ENCODE measurements around the gene MRPL37. TPM values are rescaled to one million over a fixed set of nuclear protein-coding genes. Genes with fewer than 3 reads are reported as not detected.

The MRPL37 gene
- total and polyA plus RNA-seq, 2 of the 8 experiments (the other 6 are each of a cell fraction or from before 2014, with no cell fraction given): 45.5 to 126 TPM

GRCh38 chr1:54172614-54173599, 27.1 kb upstream of the MRPL37 start:
- ChIA-PET CTCF (ENCODE audit: partially characterized antibody) (interaction anchor here (0.6 to 3.3 kb wide), 7 partner anchors 9 to 623 kb away, joined by 3 to 13 read pairs (median 5); no protein-coding TSS in a partner anchor), POLR2A (ENCODE audit: partially characterized antibody) (interaction anchor here (1.3 to 1.4 kb wide), 3 partner anchors 8 to 38 kb away, joined by 3 read pairs; no protein-coding TSS in a partner anchor)
- 95% methylated on average over 10 of the region's 10 CpGs; no CpG with 5 or more reads in 1 of the 2 experiments for WGBS, 2 experiments (ENCODE audit: extremely low coverage in 1 of 2, insufficient coverage in 1 of 2, insufficient read length in 1 of 2, insufficient replicate concordance in 2 of 2, low coverage in 1 of 2, low lambda C conversion rate in 2 of 2, missing lambda C conversion rate in 1 of 2)
- TF ChIP-seq RAD21 (IDR thresholded peaks at IDR 0.05 in 1 of 2, conservative IDR thresholded peaks at IDR 0.05 in 1 of 2; ENCODE audit: low read depth in 2 of 2, low read length in 2 of 2) (no peak), SIX5 (IDR thresholded peaks at IDR 0.05; ENCODE audit: low read depth, low read length) (no peak), TBP (IDR thresholded peaks at IDR 0.05; ENCODE audit: low read depth, low read length) (no peak), SAP30 (IDR thresholded peaks at IDR 0.05; ENCODE audit: insufficient read depth, insufficient replicate concordance, low read length) (no peak), NRF1 (IDR thresholded peaks at IDR 0.05; ENCODE audit: low read depth, low read length) (no peak), GTF2F1 (IDR thresholded peaks at IDR 0.05; ENCODE audit: borderline replicate concordance, low read depth, low read length) (no peak)

More at GRCh38 chr1:54172614-54173599, 27.1 kb upstream of the MRPL37 start:
- no peaks in the 10 kb centered on the region for H3K79me1 ChIP-seq (ENCODE audit: low read depth, low read length)
- FAIRE-seq: no peak
- H2BK15ac ChIP-seq (ENCODE audit: low read length): no peak overlapping the region
- H2BK12ac ChIP-seq (ENCODE audit: low read depth, low read length): no peak overlapping the region
- H4K91ac ChIP-seq (replicated peaks; ENCODE audit: insufficient read length, low read length): no peak overlapping the region
- H3K79me2 ChIP-seq (ENCODE audit: control insufficient read depth in 1 of 2, insufficient read depth in 2 of 2, low read length in 2 of 2): no peaks in the 10 kb centered on the region
- H3K4me2 ChIP-seq (ENCODE audit: insufficient read depth in 1 of 2, low read depth in 2 of 2, low read length in 2 of 2): no peak overlapping the region
- no peak overlapping the region for H3K14ac ChIP-seq (ENCODE audit: insufficient read length)
- H4K5ac ChIP-seq (ENCODE audit: insufficient read length, low read depth, low read length): no peak overlapping the region
- no peak overlapping the region for H2BK20ac ChIP-seq (ENCODE audit: low read length)
- no peak overlapping the region for H2AFZ ChIP-seq (ENCODE audit: low read length)
- H3K23me2 ChIP-seq (ENCODE audit: low read depth, low read length): no peaks in the 10 kb centered on the region
- H3K56ac ChIP-seq (replicated peaks; ENCODE audit: insufficient read length, low read depth, low read length): no peak overlapping the region
- H2BK5ac ChIP-seq (ENCODE audit: low read depth, low read length): no peak overlapping the region
- no peak for DNase-seq (ENCODE audit: low read depth in 1 of 2, low spot score in 2 of 2)
- H3K36me3 ChIP-seq (ENCODE audit: control insufficient read depth in 2 of 4, insufficient read depth in 4 of 4, low read length in 3 of 4): no peaks in the 10 kb centered on the region
- no peak overlapping the region for H2BK120ac ChIP-seq (replicated peaks; ENCODE audit: low read depth, low read length)
- no peaks in the 10 kb centered on the region for H3K27me3 ChIP-seq (replicated peaks in 1 of 4; ENCODE audit: control insufficient read depth in 3 of 4, extremely low read depth in 1 of 4, insufficient read depth in 3 of 4, low read length in 3 of 4)
- no peak overlapping the region for H2AK5ac ChIP-seq (ENCODE audit: low read depth, low read length)
- H4K20me1 ChIP-seq (replicated peaks in 1 of 2; ENCODE audit: control insufficient read depth in 1 of 2, insufficient read depth in 2 of 2, low read length in 2 of 2): peaks cover 0 to 3% of the 10 kb centered on the region in 2 experiments
- no peak overlapping the region for H3K23ac ChIP-seq (ENCODE audit: insufficient read length)
- no peak overlapping the region for H3K4ac ChIP-seq (replicated peaks; ENCODE audit: insufficient read length, low read depth, low read length)
- H3K27ac ChIP-seq (ENCODE audit: low read depth, low read length): no peak overlapping the region
- H3K9me3 ChIP-seq (ENCODE audit: insufficient read depth in 2 of 2, low read depth in 1 of 2, low read length in 1 of 2): no peaks in the 10 kb centered on the region
- no peak overlapping the region for H3K4me3 ChIP-seq (ENCODE audit: extremely low read depth in 1 of 4, insufficient read depth in 2 of 4, low read depth in 3 of 4, low read length in 4 of 4)
- H3K9ac ChIP-seq (replicated peaks in 1 of 4; ENCODE audit: extremely low read depth in 1 of 4, low read depth in 3 of 4, low read length in 3 of 4): no peak overlapping the region
- H3K4me1 ChIP-seq (replicated peaks in 1 of 4; ENCODE audit: control insufficient read depth in 3 of 4, insufficient read depth in 4 of 4, low read length in 3 of 4): peaks cover 0 to 7% (median 0%) of the 10 kb centered on the region in 4 experiments; a peak in 1 of 7 replicates
- no peak overlapping the region for H3K18ac ChIP-seq (ENCODE audit: extremely low read depth, low read length)
- no peak overlapping the region for H4K8ac ChIP-seq (ENCODE audit: extremely low read depth, insufficient read depth, low read length)

Data from H1 (cell line).